ENCODE data around the gene KCNQ4. TPM values are rescaled to one million over a fixed set of nuclear protein-coding genes. Genes with fewer than 3 reads are reported as not detected.

Gene KCNQ4
- total and polyA plus RNA-seq, 3 donors from 2014 or later, result 1.4 to 2.4 (median 2.3) TPM

GRCh38 chr1:40748841-40749718 is 34.5 kb upstream of the KCNQ4 start:
- H3K36me3 ChIP-seq (ENCODE audit: low read depth, missing control alignments), result no peaks in the 10 kb centered on the region
- no peaks in the 10 kb centered on the region for H3K4me1 ChIP-seq
- intact Hi-C loops (cut with DNase I; ENCODE audit: low total_unique reads), result no loop called here
- no peak for DNase-seq
- H3K27ac ChIP-seq, result no peak overlapping the region
- TF ChIP-seq POLR2A (IDR thresholded peaks at IDR 0.05), result no peak
- TF ChIP-seq CTCF (IDR thresholded peaks at IDR 0.05), result no peak
- H3K27me3 ChIP-seq, result no peaks in the 10 kb centered on the region
- H3K9me3 ChIP-seq, result no peaks in the 10 kb centered on the region
- no peak overlapping the region for H3K4me3 ChIP-seq
- WGBS, 2 donors, result 91 to 97% methylated on average over 5 of the region's 5 CpGs

- no peak overlapping the region for H3K4me3 ChIP-seq
- H3K27me3 ChIP-seq, result no peaks in the 10 kb centered on the region
- no peaks in the 10 kb centered on the region for H3K36me3 ChIP-seq (ENCODE audit: low read depth, missing control alignments)
- DNase-seq, result no peak
- H3K9me3 ChIP-seq, result no peaks in the 10 kb centered on the region
- intact Hi-C loops (cut with DNase I; ENCODE audit: low total_unique reads), result no loop called here
- no peak for TF ChIP-seq CTCF (IDR thresholded peaks at IDR 0.05)
- no peak for TF ChIP-seq POLR2A (IDR thresholded peaks at IDR 0.05)
- WGBS, 2 donors, result 60 to 97% methylated on average over 3 of the region's 3 CpGs
- H3K27ac ChIP-seq, result no peak overlapping the region
- H3K4me1 ChIP-seq, result no peaks in the 10 kb centered on the region
Observed at GRCh38 chr1:40749817-40750216, 33.8 kb upstream of the KCNQ4 start.

GRCh38 chr1:40750451-40750908 is 33.1 kb upstream of the KCNQ4 start:
- H3K4me1 ChIP-seq, result no peaks in the 10 kb centered on the region
- H3K27ac ChIP-seq, result no peak overlapping the region
- WGBS, 2 donors, result 78 to 89% methylated on average over 2 of the region's 2 CpGs
- intact Hi-C loops (cut with DNase I; ENCODE audit: low total_unique reads), result no loop called here
- H3K27me3 ChIP-seq, result no peaks in the 10 kb centered on the region
- no peaks in the 10 kb centered on the region for H3K9me3 ChIP-seq
- no peak overlapping the region for H3K4me3 ChIP-seq
- no peak for DNase-seq
- H3K36me3 ChIP-seq (ENCODE audit: low read depth, missing control alignments), result no peaks in the 10 kb centered on the region
- TF ChIP-seq CTCF (IDR thresholded peaks at IDR 0.05), result no peak
- no peak for TF ChIP-seq POLR2A (IDR thresholded peaks at IDR 0.05)

GRCh38 chr1:40751802-40752201 is 31.8 kb upstream of the KCNQ4 start:
- no peak for DNase-seq
- WGBS, 2 donors, result 82 to 90% methylated on average over 4 of the region's 4 CpGs
- Histone ChIP-seq H3K36me3 (ENCODE audit: low read depth, missing control alignments) (no peaks in the 10 kb centered on the region), H3K27me3 (no peaks in the 10 kb centered on the region), H3K27ac (no peak overlapping the region), H3K9me3 (no peaks in the 10 kb centered on the region), H3K4me3 (no peak overlapping the region), H3K4me1 (no peaks in the 10 kb centered on the region)
- intact Hi-C loops (cut with DNase I; ENCODE audit: low total_unique reads), result no loop called here
- TF ChIP-seq POLR2A (IDR thresholded peaks at IDR 0.05) (no peak), CTCF (IDR thresholded peaks at IDR 0.05) (no peak)
